SK-N-MC (cell line): ENCODE data around the gene SERTAD2.

Experiments used
- EZH2 ChIP-seq: fragments of 200-600 bp; sonication (generic); IDR thresholded peaks from one replicate; pipeline ENCODE4 v1.6.1; 2017; ENCODE audit warnings: antibody characterized with exemption
- POLR2AphosphoS5 ChIP-seq: IDR thresholded peaks from 2 replicates; pipeline ENCODE4 v1.6.1; 2012; ENCODE audit warnings: mild to moderate bottlenecking, low read depth, low read length, borderline replicate concordance

DNA sequence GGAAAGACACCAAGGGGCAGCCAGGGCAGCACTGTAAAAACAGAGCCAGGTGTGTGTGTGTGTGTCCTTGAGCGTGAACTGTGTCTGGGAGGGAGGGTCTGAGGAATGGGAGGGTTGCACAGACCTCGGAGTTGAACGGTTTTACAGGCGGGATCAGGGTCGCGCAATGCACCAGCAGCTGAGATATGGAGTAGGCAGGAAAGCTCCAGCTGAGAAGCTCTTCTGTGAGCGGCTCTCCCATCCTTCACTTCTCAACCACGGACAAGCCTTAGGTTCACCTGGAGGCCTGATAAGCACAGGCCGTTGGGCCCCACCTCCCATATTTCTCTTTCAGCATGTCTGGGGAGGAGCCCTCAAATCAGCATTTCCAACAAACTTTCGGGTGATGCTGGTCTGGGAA lies 12.1 kb downstream of the SERTAD2 start:
- TF ChIP-seq POLR2AphosphoS5 (no peak), EZH2 (no peak)
